Activated T-helper 9 cell treated with anti-CD3 and anti-CD28 coated beads, Interleukin-2, amount 50 U/mL, for 16 hours (primary cell): ENCODE data around the gene C14orf132.

Source experiments
- DNase-seq: peaks from one replicate; pipeline ENCODE4 v3.0.0-alpha.2; 2020; ENCODE audit warnings: low read depth

Gene C14orf132

DNA sequence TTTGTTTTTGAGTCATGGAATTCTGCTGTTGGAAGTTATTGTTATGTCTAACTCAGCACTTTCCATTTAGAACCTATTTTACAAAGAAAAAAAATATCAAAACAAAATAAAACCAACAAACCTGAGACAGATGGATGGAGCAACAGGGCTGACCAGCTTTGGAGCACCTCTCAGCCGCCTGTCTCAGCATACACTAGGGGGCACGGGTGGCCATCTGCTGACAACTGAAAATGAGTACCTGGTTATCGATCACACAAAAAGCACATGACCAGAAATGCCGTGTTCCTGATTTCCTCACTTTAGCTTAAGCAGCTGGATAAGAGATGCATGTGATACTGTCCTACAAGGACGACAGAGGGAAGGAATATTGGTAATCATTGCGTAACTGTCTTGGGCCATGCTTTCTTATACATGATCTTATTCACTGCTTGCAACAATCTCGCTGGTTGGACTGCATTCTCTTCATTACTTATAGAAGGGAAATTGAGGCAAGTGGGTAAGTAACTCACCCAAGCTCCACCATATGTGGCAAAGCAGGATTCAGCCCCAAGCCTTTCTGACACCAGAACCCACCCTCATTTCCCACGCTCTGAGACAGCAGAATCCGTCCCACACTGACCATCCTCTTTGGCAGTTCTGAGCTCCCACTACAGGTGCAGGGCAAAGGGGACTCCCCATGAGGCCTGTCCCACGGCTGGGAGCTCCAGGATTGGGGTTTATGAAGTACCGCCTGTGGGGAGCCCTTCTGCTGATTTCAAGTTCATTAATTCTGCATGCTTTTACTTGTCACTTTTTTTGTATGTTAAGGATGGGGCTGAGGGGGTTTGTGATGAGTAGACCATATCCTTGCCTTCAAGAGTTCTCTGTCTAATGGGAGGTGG lies 43.5 kb downstream of the C14orf132 start:
- DNase-seq = no peak

DNA sequence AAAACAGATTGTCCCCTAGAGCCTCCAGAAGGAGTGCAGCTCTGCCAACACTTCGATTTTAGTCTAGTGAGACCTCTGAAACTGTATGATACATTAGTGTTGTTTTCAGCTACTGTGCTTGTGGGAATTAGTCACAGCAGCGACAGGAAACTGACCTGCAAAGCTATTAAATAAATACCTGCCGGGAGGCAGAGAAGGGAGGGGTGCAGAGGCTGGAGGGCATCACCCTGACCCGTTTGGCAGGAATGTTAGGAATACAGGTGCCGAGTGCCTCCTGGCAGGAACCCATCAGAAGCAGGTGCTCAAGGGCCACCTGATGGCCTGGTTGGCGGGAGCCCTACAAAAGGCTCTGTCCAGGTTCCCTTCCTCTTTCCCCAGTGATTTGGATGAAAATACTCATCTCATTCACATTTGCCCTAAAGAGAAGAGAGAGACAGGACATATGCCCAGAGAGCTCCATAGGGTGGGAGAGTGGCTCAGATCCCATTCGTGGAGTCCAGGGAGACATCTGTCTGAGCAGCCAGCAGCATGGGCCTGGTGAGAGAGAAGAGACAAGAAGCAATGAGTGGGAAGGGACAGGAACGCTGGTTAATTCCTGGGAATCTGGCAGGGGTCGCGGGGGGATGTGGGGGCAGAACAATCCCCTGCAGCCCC lies 44.6 kb downstream of the C14orf132 start:
- DNase-seq = no peak

DNA sequence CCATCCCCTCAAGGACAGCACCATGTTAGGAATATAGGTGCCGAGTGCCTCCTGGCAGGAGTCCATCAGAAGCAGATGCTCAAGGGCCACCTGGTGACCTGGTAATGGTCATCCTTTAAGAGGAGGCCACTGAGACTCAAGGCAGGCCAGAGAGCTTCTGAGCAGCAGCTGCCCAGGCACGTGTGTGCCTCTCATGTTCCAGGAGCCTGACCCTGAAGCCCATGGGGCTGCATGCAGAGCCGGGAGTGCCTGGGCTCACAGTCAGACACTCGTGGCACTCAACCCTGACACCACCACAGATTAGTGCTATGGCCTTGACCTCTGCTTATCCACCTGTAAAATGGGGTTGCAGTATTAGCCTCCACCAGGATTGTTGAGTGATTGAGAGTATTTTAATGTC lies 45.6 kb downstream of the C14orf132 start:
- no peak for DNase-seq

DNA sequence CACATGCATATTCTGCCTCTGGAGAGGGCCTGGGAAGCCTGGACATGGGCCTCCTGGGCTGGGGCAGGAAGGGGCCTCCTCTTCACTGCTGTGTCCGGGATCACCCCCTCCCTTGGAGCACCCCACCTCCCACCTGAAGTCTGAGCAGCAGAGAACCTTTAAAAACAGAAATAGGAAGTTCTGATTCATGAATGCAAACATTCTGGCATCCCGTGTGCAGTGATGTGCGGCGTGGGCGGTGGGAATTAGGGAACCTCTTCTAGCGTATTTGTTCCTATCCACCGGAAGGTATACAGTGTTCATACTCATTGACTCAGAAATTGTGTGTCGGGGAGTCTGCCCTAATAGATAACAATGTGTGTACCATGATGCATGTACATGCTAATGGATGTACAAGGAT lies 46.2 kb downstream of the C14orf132 start:
- no peak for DNase-seq

DNA sequence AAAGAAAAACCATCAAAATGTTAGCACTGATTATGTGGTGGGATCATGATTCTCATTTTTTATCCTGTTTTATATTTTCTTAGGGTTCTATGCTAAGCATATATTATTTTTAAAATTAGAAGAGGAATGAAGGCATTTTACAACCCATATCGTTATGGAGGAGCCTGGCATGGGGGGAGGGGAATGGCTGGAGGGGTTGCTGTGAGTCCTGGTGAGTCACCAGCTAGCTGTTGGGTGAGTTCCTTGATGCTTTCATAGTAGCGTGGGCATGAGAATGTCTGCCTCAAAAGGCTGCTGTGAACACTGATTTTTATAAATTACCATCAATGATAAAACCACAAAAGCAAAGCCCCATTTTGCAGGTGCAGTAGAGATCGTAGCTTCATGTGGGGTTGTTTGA lies 46.9 kb downstream of the C14orf132 start:
- no peak for DNase-seq

DNA sequence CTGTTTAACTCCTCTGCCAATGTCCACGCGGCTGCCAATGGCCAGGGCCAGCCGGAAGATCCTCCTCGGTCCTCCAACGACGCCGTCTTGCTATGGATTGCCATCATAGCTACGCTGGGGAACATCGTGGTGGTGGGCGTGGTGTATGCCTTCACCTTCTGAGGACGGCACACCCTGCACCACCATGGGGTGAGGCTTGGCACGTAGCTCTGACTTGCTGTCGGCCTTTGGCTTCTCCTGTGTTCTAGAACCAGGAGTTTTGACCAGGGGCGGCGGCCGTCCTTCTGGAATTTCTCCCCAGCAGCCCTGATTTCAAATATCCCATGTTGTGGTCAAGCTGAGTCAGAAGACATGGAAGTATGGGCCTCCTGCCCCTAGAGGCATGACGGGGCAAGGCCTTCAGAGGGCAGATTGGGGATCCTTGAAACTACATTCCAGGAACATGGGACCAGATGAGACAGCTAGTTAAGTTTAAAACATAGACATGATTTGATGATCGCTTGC lies 47.5 kb downstream of the C14orf132 start:
- DNase-seq = no peak

DNA sequence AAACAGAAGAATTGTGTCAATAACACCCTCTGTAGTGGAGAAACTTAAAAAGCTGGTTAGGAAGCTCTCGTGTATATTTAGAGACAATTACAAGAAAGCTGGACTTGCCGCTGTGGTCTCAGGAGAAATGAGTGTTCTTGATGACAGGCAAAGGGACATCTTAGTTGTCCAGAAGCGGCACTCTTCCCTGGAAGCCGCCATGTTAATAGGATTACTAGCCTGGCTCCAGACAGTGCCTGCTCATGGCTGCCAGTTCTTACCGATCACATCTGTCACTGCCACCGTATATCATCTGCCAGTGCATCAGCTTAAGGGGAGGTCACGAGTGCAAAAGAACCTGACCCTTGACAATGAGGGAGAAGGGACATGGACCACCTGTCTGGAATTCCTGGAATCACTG lies 48.9 kb downstream of the C14orf132 start:
- no peak for DNase-seq

DNA sequence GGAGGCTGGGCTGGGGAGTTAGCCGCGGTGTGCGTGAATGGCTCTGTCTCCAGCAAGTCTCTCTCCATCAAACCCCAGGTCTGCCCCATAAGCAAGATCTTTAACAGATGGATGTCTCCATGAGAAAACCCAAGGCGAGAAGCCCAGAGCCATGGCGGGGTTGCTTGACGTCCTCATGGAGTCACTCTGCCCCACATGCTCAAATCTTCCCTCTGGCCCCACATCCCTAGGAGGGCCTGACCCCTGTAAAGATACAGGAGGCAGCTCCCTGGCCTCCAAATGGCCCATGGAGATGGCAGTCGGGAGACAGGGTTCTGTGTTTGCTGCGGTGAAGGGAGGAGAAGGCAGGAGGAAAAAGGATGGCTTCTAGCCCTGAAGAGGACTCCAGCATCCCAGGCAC lies 49.3 kb downstream of the C14orf132 start:
- no peak for DNase-seq

DNA sequence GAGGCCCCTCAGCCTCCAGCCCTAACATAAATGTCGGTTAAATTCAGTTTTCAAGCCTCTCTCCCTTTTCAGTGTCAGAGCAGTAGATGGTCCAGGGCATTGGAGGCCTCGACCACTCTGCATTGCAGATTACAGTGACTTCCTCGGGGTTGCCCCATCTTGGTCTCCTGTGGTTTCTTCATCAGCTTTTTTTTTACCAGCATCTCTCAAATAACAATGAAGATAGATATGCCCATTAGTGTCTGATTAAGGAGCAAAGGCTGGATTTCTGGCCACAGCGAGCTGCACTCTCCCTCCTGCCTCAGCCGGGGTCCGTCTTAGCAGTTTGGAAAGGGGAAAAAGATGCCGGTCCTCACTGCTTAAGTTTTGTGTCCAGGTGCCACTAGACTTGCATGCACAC lies 49.7 kb downstream of the C14orf132 start:
- DNase-seq = no peak

DNA sequence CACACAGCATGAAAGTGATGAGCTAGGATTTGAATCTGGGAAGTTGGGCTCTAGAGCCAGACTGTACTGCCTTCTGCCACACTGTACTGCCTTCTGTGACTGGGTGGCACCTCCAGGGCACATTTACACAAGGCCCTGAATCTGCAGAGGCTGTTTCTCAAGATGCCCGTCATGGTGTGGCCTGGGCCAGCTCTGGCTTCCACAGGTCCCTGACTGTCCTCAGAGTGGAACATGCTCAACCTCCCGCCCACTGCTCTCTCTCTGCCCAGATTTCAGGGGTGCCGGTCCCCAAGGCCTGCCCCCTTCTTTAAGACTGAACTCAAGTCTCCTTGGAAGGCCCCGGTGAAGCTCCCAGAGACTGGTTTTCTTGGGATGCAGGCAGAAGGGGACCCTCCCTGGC lies 50.2 kb downstream of the C14orf132 start:
- DNase-seq = no peak

DNA sequence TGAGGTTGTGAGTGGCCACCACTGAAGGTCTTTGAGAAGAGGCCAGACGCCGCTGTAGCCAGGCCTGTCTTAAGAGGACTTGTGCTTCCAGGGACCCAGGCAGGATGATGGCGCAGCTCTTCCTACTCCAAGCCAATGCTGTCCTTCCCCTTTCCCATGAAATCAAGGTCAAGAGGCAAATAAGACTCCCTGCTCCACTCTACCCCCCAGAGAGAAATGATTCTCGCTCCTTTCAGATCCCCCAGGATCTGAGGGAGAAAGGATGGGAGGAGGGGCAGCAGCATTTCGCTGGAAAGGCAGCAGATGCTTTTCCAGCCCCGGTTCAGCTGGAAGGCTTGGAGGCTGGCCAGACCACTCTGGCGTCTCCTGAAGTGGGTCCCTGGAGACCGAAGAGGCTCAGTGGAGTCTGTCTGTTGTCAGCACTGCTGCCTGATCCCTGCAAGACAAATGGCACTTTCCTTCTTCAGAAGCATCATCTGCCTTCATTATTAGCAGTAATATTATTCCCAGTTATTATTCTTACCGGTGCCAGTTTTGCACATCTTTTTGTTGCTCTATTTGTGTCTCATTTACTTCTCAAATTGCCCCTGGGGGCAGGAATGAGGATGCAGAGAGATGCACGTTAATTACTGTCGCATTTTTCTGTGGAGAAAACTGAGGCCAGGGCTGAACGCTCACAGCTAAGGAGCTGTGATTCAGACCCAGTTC lies 51.4 kb downstream of the C14orf132 start:
- DNase-seq = no peak

DNA sequence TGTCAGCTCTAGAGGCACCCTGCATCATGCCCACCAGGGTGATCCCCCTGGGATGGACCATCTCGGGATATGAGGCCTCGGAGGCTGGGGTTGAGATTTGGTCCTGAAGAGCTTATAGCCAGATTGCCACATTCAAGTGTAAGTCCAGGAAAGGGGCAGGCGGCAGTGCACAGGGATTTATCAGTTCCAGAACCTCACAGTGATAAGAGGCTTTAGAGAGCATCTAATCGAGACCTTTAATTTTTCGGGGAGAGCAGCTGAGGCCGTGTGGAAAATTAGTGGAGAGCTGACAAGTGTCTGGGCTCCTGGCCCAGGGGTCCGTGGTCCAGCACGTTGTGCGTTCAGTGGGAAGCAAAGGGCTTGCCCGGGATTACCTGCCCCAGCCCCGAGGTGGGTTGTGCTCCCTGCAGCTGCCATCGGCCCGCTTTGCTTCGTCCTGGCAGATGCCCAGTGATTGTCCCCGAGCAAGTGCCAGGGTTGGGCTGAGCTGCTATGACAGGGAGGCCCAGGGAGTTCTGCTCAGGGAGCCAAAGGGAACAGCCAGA lies 52.1 kb downstream of the C14orf132 start:
- DNase-seq = no peak

DNA sequence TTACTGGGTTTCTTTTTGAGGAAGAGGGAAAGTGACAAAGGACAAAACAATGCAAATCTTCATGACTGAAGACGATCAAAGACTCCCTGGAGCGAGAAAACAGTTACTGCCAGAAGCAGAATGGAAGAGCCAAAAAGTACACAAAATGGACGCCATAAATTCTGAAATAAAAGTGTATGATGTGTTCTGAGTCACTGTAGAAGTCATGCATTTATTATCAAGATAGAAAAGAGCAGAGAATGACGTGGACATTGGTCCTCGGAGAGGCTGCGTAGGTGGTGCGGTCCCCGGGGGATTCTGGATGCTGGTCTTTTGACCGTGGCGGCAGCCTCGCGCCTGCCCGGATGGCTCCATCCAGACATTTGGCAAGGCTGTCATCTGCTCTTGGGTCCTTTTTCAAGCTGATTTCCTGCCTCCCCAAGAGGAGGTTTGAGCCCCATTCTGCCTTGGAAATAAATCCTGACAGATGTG lies 52.8 kb downstream of the C14orf132 start:
- no peak for DNase-seq

DNA sequence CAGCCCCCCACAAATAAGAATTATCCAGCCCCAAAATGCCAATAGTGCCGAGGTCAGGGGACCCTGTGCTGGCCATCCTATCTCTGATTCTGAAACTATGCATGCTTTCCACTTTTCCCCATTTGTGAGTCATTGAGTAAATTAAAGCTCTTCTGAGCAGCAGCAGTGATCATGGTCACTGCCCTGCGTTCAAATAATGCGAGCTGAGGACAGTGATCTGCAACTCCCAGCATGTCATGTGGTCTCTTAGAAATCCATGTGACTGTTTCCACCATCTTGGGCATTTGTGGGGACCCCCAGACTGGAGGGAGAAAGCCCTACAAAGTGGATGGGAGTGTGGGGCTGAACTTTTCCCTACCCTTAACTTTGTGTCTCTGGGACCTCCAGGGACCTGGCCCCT lies 53.8 kb downstream of the C14orf132 start:
- no peak for DNase-seq

DNA sequence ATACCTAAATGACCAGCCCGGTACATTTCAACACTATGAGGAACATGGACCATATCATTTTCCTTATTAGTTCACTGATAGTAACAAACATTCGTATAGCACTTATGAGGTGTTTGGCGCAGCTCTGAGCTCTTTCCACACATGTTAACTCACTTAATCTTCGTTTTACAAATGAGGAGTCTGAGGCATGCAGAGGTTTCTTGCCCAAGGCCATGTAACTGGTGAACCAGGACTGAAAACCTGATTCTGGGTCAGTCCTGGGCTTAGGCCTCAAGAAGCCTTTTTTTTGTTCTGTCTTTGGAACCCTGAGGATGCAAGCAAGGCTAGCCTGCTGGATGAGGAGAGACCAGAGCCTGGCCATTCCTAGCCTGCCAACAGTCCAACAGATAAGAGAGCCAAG lies 55.0 kb downstream of the C14orf132 start:
- DNase-seq = no peak

DNA sequence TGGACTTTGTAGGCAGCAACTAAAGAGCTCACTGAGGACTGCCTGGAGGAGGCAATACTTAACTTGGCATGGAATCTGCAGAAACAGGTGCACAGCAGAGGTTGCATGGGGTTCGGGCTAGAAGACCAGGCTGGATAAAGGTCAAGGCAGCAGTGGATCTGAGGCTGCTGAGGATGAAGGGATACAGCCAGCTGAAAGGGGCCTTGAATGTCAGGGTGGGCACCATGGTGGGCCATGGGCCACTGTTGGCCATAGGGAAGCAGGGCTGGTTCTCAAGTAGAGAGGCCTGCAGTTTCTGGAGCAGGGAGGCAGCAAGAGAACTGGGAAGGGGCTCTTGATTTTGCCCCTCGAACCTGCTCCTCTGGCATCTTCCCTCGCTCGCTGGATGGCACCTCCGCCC lies 55.5 kb downstream of the C14orf132 start:
- no peak for DNase-seq

DNA sequence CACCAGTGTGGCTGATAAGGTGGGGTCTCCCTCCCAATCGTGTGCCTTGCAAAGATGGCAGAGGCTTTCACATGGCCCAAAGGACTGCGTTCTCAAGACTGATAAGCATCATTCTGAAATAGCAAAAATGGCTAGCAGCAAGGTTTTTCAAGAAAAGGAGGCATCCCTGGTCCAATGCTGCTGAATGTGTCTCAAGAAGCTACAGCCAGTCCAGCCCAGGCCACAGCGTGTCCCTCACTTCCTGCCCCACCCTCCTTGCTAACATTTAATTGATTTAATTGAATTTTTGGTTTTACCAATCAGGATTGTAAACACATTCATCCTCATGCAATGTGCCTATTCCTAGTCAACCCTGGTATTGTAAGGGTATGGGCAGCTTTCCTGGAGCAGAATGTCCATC lies 55.9 kb downstream of the C14orf132 start:
- DNase-seq = no peak

DNA sequence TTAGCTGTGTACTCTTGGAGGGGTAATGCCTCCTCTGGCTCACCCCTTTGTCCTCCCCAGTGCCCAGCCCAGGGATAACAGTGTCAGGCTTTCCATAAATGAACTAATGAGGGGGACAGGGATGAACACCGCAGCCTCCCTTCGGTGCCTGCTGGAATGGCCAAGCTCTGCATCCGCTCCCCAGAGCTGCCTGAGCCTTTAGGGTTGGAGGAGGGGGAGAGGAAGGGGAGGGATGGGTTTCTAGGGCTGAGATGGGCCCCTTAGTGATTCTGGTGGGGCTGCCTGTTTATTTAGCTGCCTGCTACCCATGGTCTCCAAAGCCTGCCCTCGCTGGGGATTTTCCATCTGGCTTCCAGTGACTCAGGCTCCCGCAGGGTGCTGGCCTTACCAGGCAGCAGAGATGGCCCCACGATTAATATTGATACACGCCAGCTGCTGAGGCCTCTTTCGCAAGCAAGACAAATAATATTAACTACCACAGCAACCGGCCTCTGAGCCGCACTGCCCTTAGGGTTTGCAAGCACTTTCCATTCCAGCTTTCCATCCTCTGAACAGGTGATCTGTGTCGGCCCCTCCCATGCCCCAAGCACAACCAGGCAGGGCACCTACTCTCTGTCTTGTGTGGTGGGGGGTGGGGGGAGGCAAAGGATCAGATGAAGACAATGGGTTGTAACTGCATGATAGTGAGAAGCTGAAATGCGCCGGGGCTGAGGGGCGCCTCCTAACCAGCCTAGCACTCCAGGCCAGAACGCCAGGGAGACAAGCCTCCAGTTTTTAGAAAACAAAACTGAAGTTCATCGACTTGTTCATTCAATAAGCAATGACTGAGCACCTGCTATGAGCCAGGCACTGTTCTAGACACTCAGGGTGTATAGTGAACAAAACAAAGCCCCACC lies 56.7 kb downstream of the C14orf132 start:
- no peak for DNase-seq

DNA sequence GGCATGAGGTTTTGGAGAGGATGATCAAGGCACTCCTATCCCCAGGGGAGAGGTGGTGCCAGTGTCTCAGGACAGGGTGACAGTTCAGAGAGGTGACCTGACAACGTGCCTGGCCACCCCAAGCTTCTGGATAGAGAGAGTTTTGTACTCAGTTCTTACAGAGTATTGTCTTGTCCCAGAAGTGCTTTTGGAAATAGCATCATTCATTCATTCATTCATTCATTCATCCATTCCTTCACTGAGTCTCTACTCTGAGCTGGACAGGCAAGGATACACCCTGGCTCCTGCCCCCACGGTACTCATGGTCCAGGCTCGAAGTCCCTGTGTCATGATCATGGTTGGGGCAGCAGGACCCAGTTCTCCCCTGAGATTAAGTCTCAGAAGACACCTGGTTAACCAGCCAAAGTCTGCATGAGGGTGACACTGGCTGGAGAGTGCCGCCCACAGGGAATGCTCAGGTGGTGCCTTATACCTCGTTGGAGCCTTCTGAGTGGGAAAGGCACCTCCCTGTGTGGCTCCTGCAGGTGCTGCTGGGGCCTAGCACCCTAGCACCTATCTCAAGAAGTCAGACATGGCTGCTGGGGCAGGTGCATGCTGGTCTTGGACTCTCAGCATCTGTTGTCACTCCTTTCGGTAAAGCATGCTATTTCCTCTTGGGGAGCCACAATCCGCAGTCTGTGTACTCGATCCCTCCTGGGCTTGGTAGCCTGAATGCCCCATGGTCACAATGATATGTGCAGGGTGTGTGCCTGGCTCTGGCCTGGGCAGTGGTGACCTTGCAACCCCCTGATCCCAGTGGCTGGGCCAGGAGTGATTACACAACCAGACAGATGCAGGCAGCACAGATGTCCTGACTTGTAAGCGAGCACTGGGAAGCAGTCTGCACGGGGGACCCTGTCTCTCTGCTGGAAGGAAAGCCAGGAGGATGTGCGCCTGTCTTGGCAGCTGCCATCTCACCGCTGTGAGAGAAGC lies 57.8 kb downstream of the C14orf132 start:
- DNase-seq = no peak

DNA sequence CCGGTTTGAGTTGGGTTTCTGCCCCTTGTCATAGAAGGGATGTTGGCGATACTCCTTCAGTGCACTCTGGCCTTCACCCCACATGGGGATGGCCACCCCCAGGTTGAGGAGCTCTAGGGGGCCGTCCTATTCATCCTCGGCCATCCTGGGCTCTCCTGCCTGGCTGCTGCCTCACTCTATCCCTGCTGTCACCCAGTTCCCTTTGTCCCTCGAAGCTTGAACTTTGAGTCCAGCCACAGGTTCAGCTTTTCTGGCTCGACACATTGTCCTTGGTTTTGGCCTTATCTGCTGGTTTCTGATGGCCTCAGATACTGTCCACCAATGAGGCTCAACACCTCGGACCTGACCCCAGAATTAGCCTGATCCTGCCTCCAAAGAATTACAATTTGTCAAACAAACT lies 58.6 kb downstream of the C14orf132 start:
- DNase-seq = no peak
